ENCODE measurements around the gene HOTAIR. TPM values are rescaled to one million over a fixed set of nuclear protein-coding genes. Genes with fewer than 3 reads are reported as not detected.
A peak's percentile ranks its signal among the peaks of the same experiment; 100 is the strongest.

Gene HOTAIR
- total RNA-seq, 1 donor from 2014 or later: not detected

DNA sequence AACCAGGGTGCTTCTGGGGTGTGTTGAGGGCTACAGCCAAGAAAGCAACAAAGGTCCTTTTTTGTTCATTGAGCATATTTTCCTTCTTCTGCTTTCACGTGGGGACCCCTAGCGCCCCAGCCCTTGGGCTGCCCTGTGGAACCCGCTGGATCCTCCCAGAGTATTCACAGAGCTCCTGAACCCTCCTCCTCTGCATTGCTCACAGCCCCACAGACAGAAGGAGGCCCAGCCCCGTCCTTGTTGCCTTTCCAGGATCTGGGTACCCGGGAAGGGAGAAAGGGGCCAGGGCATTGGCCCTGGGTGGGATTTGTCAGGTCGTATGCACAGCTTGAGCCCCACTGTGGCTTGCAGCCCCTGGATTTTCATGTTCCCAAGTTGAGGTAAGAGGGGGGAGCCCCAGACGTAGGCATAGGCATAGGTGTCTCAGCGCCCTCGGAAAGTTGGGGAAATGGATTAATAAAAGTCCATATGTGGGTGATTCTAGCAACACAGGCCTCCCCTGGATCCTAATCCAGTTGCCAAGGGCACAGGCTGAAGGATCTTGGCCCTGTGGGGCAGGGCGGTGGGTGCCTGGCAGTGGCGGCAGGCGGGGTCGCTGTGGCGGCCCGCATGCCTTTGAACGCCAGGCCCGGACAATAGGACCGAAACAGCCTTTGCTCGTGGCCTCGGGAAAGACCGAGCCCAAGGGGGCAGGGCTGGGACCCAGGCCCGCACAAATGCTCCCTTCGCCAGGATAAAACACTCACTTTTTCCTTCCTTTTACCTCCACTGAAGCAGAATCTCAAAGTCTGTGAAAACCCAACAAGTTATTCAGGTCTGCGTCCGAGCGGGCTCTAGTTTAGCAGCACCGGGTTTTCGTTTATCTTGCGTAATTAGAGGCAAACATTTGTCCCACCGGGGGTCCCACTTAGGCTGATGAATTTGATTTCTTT, 7.1 kb upstream of the HOTAIR start:
- TF ChIP-seq, protein P1, sequence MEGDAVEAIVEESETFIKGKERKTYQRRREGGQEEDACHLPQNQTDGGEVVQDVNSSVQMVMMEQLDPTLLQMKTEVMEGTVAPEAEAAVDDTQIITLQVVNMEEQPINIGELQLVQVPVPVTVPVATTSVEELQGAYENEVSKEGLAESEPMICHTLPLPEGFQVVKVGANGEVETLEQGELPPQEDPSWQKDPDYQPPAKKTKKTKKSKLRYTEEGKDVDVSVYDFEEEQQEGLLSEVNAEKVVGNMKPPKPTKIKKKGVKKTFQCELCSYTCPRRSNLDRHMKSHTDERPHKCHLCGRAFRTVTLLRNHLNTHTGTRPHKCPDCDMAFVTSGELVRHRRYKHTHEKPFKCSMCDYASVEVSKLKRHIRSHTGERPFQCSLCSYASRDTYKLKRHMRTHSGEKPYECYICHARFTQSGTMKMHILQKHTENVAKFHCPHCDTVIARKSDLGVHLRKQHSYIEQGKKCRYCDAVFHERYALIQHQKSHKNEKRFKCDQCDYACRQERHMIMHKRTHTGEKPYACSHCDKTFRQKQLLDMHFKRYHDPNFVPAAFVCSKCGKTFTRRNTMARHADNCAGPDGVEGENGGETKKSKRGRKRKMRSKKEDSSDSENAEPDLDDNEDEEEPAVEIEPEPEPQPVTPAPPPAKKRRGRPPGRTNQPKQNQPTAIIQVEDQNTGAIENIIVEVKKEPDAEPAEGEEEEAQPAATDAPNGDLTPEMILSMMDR (IDR thresholded peaks at IDR 0.05): no peak
- TF ChIP-seq EZH2 (IDR thresholded peaks at IDR 0.05) (peak; percentile 90), EZH2phosphoT487 (IDR thresholded peaks at IDR 0.05) (peak; percentile 87)
- H3K4me3 Mint-ChIP-seq: no peak overlapping the region
- H3K9ac ChIP-seq: no peak overlapping the region
- no peaks in the 10 kb centered on the region for H3K4me1 Mint-ChIP-seq
- no peaks in the 10 kb centered on the region for H3K4me1 ChIP-seq
- H3K36me3 Mint-ChIP-seq: no peaks in the 10 kb centered on the region
- peaks cover 98% of the 10 kb centered on the region for H3K27me3 Mint-ChIP-seq (ENCODE audit: insufficient read depth, low read depth)
- peaks cover 6% of the 10 kb centered on the region for H3K9me3 Mint-ChIP-seq
- peaks cover 74% of the 10 kb centered on the region for H4K20me1 ChIP-seq (ENCODE audit: low read depth)
- no peak overlapping the region for H3K27ac ChIP-seq
- no peaks in the 10 kb centered on the region for H3K36me3 ChIP-seq
- H3K4me3 ChIP-seq: no peak overlapping the region
- peaks cover 100% of the 10 kb centered on the region for H3K27me3 ChIP-seq
- H2AFZ ChIP-seq (replicated peaks): no peak overlapping the region
- no peaks in the 10 kb centered on the region for H3F3A ChIP-seq (ENCODE audit: low read depth)
- H3K9me3 ChIP-seq (ENCODE audit: low read depth): no peaks in the 10 kb centered on the region
- H3K27ac Mint-ChIP-seq: no peak overlapping the region
- H3K79me2 ChIP-seq (ENCODE audit: low read depth): no peaks in the 10 kb centered on the region
- no peak for DNase-seq (ENCODE audit: low spot score)
- H3K4me2 ChIP-seq: no peak overlapping the region

DNA sequence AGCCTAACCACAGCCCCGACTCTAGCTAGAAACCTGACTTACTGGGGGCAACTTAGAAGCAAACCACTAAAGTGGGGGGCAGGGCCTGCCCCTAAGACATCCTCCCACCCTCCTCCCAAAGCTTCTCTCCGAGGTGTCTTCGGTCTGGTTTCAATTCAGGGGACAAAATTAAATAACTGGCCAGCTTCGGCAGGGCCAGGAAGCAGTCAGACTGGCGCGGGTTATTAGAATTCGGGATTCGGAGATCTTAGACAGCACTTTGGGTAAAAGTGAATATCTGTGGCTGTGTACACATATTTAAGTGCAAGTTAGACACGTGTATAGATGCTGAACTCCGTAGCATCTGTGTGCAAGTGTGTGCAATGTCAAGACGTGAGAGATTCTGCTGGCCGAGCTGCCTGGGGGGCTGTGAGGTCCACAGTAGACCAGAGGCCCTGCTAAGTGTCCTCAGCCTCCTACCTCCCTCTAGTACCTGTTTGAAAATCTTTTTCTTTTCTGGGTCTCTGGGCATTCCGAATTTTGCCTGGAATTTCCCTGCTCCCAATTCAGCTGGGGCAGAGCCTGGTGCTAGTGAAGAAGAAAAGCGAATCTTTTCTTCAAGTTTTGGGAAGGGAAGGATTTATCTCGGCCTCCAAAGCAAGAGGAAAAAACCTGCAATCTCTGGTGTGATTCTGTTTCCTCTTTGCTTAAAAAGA, 6.2 kb upstream of the HOTAIR start:
- peaks cover 98% of the 10 kb centered on the region for H3K27me3 Mint-ChIP-seq (ENCODE audit: insufficient read depth, low read depth)
- H3K9me3 Mint-ChIP-seq: peaks cover 3% of the 10 kb centered on the region

DNA sequence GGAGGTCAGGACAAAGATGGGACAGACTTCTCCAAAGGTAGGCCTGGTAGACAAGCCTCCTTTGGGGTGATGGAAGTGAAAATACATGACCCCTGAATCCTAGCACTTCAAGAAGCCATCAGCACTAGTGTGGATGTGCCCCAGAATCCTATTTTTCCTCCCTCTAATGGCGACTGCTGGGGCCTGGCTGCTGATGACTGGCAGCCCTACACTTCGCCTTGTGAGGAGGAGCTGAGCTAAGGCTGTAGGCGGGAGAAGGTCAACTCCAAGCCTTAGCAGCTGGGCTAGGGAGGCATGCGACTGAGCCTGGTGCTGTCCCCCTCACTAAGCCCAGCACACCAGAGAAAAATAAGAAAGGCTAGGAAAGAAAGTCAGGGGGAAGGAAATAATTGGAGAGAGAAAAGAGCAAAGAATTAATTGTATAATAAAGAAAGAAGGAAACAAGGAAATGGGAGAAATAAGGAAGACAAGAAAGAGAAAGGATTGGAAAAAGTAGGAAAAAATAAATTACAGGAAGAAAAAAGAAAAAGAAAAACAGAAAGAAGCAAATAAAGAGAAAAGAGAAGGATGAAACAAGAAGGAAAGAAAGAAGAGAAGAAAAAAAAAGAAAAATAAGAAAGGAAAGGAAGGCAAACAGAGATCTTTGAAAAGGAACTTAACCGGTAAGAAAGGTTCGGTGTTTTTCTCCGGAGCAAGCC, 5.5 kb upstream of the HOTAIR start:
- H3K9me3 Mint-ChIP-seq: peaks cover 3% of the 10 kb centered on the region
- Histone ChIP-seq H3K4me3 (no peak overlapping the region), H2AFZ (replicated peaks) (no peak overlapping the region), H3K4me1 (no peaks in the 10 kb centered on the region), H3K9me3 (ENCODE audit: low read depth) (no peaks in the 10 kb centered on the region), H3K36me3 (no peaks in the 10 kb centered on the region), H3K27ac (no peak overlapping the region), H3K4me2 (no peak overlapping the region), H3K9ac (no peak overlapping the region), H3K79me2 (ENCODE audit: low read depth) (no peaks in the 10 kb centered on the region), H3K27me3 (peaks cover 100% of the 10 kb centered on the region), H4K20me1 (ENCODE audit: low read depth) (peaks cover 75% of the 10 kb centered on the region), H3F3A (ENCODE audit: low read depth) (no peaks in the 10 kb centered on the region)
- no peak overlapping the region for H3K4me3 Mint-ChIP-seq
- no peak for DNase-seq (ENCODE audit: low spot score)
- H3K27me3 Mint-ChIP-seq (ENCODE audit: insufficient read depth, low read depth): peaks cover 98% of the 10 kb centered on the region
- H3K36me3 Mint-ChIP-seq: no peaks in the 10 kb centered on the region
- H3K4me1 Mint-ChIP-seq: no peaks in the 10 kb centered on the region
- peak; percentile 37 for TF ChIP-seq EZH2 (IDR thresholded peaks at IDR 0.05)
- peak; percentile 79 for TF ChIP-seq EZH2phosphoT487 (IDR thresholded peaks at IDR 0.05)
- TF ChIP-seq, protein P1 (IDR thresholded peaks at IDR 0.05): no peak
- H3K27ac Mint-ChIP-seq: no peak overlapping the region

More for the DNA sequence above, 6.2 kb upstream of the HOTAIR start:
- H3F3A ChIP-seq (ENCODE audit: low read depth): no peaks in the 10 kb centered on the region
- no peaks in the 10 kb centered on the region for H3K4me1 Mint-ChIP-seq
- no peaks in the 10 kb centered on the region for H3K9me3 ChIP-seq (ENCODE audit: low read depth)
- H4K20me1 ChIP-seq (ENCODE audit: low read depth): peaks cover 75% of the 10 kb centered on the region
- no peak overlapping the region for H3K9ac ChIP-seq
- no peak overlapping the region for H3K4me2 ChIP-seq
- no peak overlapping the region for H3K27ac Mint-ChIP-seq
- H3K4me3 ChIP-seq: no peak overlapping the region
- no peak for DNase-seq (ENCODE audit: low spot score)
- TF ChIP-seq EZH2 (IDR thresholded peaks at IDR 0.05) (no peak), EZH2phosphoT487 (IDR thresholded peaks at IDR 0.05) (no peak)
- TF ChIP-seq, protein P1 (IDR thresholded peaks at IDR 0.05): no peak
- peaks cover 100% of the 10 kb centered on the region for H3K27me3 ChIP-seq
- H3K4me1 ChIP-seq: no peaks in the 10 kb centered on the region
- H3K27ac ChIP-seq: no peak overlapping the region
- no peak overlapping the region for H2AFZ ChIP-seq (replicated peaks)
- no peaks in the 10 kb centered on the region for H3K36me3 ChIP-seq
- no peak overlapping the region for H3K4me3 Mint-ChIP-seq
- H3K36me3 Mint-ChIP-seq: no peaks in the 10 kb centered on the region
- H3K79me2 ChIP-seq (ENCODE audit: low read depth): no peaks in the 10 kb centered on the region

Data from neural progenitor cell (in vitro differentiated cells).